GM23338 (cell line): ENCODE data around the gene KIF21A. TPM values are rescaled to one million over a fixed set of nuclear protein-coding genes. Genes with fewer than 3 reads are reported as not detected.

Source experiments
- ATAC-seq: fragments of 200-7000 bp; cut with Tn5 transposase; 3 replicates; pipeline ENCODE4 v1.9.1; 2020
- DNase-seq: peaks from one replicate; pipeline ENCODE4 v3.0.0-alpha.2; 2015; ENCODE audit warnings: low spot score
- H2AFZ ChIP-seq: fragments of 200-600 bp; sonication (generic); 2 replicates; pipeline ENCODE4 v1.8.0; 2016; ENCODE audit warnings: antibody characterized with exemption, mild to moderate bottlenecking, moderate library complexity
- H3F3A ChIP-seq: fragments of 200-600 bp; sonication (generic); replicated peaks from 2 replicates; pipeline ENCODE4 v1.8.0; 2017; ENCODE audit warnings: antibody characterized with exemption, mixed run types, low read depth
- H3K27ac ChIP-seq: fragments of 200-600 bp; sonication (generic); 2 replicates; pipeline ENCODE4 v1.6.1; 2016; ENCODE audit warnings: low read depth
- H3K27me3 ChIP-seq: fragments of 200-600 bp; sonication (generic); 2 replicates; pipeline ENCODE4 v1.8.0; 2016; ENCODE audit warnings: mild to moderate bottlenecking, mixed run types, moderate library complexity; ENCODE audit not compliant: insufficient read depth
- H3K36me3 ChIP-seq: fragments of 200-600 bp; sonication (generic); 2 replicates; pipeline ENCODE4 v1.8.0; 2016; ENCODE audit warnings: mild to moderate bottlenecking; ENCODE audit not compliant: insufficient read depth
- H3K4me1 ChIP-seq: fragments of 200-600 bp; sonication (generic); 2 replicates; pipeline ENCODE4 v1.8.0; 2016; ENCODE audit warnings: mild to moderate bottlenecking, moderate library complexity; ENCODE audit not compliant: insufficient read depth
- H3K4me2 ChIP-seq: fragments of 200-600 bp; sonication (generic); 2 replicates; pipeline ENCODE4 v1.7.1; 2017; ENCODE audit warnings: mixed run types
- H3K4me3 ChIP-seq: fragments of 200-600 bp; sonication (generic); 2 replicates; pipeline ENCODE4 v1.6.1; 2016; ENCODE audit warnings: mixed run types
- H3K79me2 ChIP-seq: fragments of 200-600 bp; sonication (generic); replicated peaks from 2 replicates; pipeline ENCODE4 v1.8.0; 2017; ENCODE audit warnings: mild to moderate bottlenecking; ENCODE audit not compliant: insufficient read depth
- H3K9me2 ChIP-seq: fragments of 200-600 bp; sonication (generic); 2 replicates; pipeline ENCODE4 v1.8.0; 2017; ENCODE audit not compliant: insufficient read depth
- H4K20me1 ChIP-seq: fragments of 200-600 bp; sonication (generic); replicated peaks from 2 replicates; pipeline ENCODE4 v1.8.0; 2017; ENCODE audit warnings: mild to moderate bottlenecking; ENCODE audit not compliant: insufficient read depth
- H3K27ac Mint-ChIP-seq: 2 replicates; pipeline ENCODE4 v1.8.0; 2020; ENCODE audit warnings: inconsistent platforms, mild to moderate bottlenecking, moderate library complexity, mixed read lengths
- H3K27me3 Mint-ChIP-seq: 3 replicates; pipeline ENCODE4 v1.8.0; 2022; ENCODE audit warnings: low read depth, mild to moderate bottlenecking, moderate library complexity, mixed read lengths, inconsistent platforms; ENCODE audit not compliant: insufficient read depth, poor library complexity
- H3K36me3 Mint-ChIP-seq: 3 replicates; pipeline ENCODE4 v1.8.0; 2021; ENCODE audit warnings: low read depth, mild to moderate bottlenecking, inconsistent platforms, moderate library complexity, mixed read lengths
- H3K4me1 Mint-ChIP-seq: 3 replicates; pipeline ENCODE4 v1.8.0; 2020; ENCODE audit warnings: mild to moderate bottlenecking, inconsistent platforms, mixed read lengths
- H3K4me3 Mint-ChIP-seq: 3 replicates; pipeline ENCODE4 v1.8.0; 2021; ENCODE audit warnings: moderate library complexity, mild to moderate bottlenecking, inconsistent platforms, mixed read lengths
- H3K9me3 Mint-ChIP-seq: 3 replicates; pipeline ENCODE4 v1.8.0; 2020; ENCODE audit warnings: moderate library complexity, mild to moderate bottlenecking, inconsistent platforms, mixed read lengths
- CREB1 ChIP-seq: fragments of 250-450 bp; sonication (Bioruptor Pico); IDR thresholded peaks from 2 replicates; pipeline ENCODE4 v1.5.0; 2020; ENCODE audit warnings: low read depth, mild to moderate bottlenecking, moderate library complexity
- EZH2 ChIP-seq: fragments of 200-600 bp; sonication (generic); IDR thresholded peaks from one replicate; pipeline ENCODE4 v1.8.0; 2017; ENCODE audit warnings: antibody characterized with exemption, mild to moderate bottlenecking, low read depth; ENCODE audit not compliant: unreplicated experiment
- EZH2phosphoT487 ChIP-seq: fragments of 200-600 bp; sonication (generic); IDR thresholded peaks from one replicate; pipeline ENCODE4 v1.8.1; 2018; ENCODE audit warnings: antibody characterized with exemption; ENCODE audit not compliant: unreplicated experiment
- NANOG ChIP-seq: IDR thresholded peaks from 2 replicates; pipeline ENCODE4 v1.6.1; 2016; ENCODE audit warnings: antibody characterized with exemption, borderline replicate concordance
- POLR2AphosphoS5 ChIP-seq: IDR thresholded peaks from 2 replicates; pipeline ENCODE4 v1.6.1; 2016; ENCODE audit warnings: antibody characterized with exemption, low read depth
- STAT1 ChIP-seq: IDR thresholded peaks from one replicate; pipeline ENCODE4 v1.6.1; 2016; ENCODE audit warnings: antibody characterized with exemption; ENCODE audit not compliant: unreplicated experiment
- ZNF331 ChIP-seq: fragments of 250-450 bp; sonication (Bioruptor Pico); IDR thresholded peaks from 2 replicates; pipeline ENCODE4 v1.5.0; 2020; ENCODE audit warnings: low read depth, mild to moderate bottlenecking, moderate library complexity
- polyA plus RNA-seq: library from polyadenylated mRNA; unstranded; fragments of >200 nt; fragmentation: Nextera tagmentation; extraction: Ambion mirVana; gene quantifications from 2 replicates; pipeline ENCODE4 v1.2.1, GENCODE V29; 2016
- total RNA-seq: library from RNA; depleted of rRNA; stranded (reverse); fragments of >200 nt; shearing (Covaris generic); gene quantifications from 2 replicates; pipeline ENCODE4 v1.2.3, GENCODE V29; 2014
- TF ChIP-seq, protein P1 (sequence below), 2 experiments: fragments of 200-600 bp in 1 of 2; sonication (generic) in 1 of 2; conservative IDR thresholded peaks; 2 replicates each; pipeline versions ENCODE4 v1.5.1 to v1.6.1; 2016 to 2017; ENCODE audit warnings: antibody characterized with exemption in 2 of 2, low read depth in 2 of 2, mild to moderate bottlenecking in 2 of 2, moderate library complexity in 1 of 2
- TF ChIP-seq, protein P2 (sequence below): fragments of 250-450 bp; sonication (Bioruptor Pico); IDR thresholded peaks from 2 replicates; pipeline ENCODE4 v1.5.0; 2020; ENCODE audit warnings: mild to moderate bottlenecking, moderate library complexity

Gene KIF21A
- total and polyA plus RNA-seq, 2 experiments from 2014 or later: 28.8 to 32.0 TPM

DNA sequence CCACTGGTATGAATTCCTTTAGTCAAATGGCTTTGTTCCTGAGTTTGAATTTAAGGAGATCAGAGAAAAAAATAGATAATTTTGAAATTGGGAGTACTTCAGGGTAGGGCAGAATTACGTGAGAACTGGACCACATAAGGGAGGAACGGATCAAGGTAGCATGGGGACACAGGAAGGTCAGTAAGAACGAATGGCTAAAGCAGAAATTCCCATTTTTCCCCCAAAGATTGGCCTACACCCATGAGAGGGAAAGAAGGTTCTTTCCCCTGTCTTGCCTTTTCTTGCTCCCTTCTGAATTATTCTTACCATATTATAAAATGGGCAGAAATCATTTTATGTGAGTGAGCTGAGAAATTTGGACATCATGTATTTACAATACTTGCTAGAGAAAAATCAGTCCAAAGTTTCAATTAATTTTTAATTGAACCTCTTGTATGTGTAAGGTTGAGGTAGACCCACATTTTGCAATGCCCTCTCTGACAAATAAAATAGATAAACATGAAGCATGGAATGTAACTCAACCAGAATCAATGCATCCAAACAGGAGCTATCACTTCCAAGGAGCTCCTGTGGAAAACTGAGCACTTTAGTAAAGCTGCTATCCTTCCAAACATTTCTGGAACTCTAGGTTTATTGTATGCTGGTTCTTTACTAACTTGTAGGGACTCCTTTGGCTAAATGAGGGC, 93.8 kb downstream of the KIF21A start (continued):
- TF ChIP-seq, protein P1, sequence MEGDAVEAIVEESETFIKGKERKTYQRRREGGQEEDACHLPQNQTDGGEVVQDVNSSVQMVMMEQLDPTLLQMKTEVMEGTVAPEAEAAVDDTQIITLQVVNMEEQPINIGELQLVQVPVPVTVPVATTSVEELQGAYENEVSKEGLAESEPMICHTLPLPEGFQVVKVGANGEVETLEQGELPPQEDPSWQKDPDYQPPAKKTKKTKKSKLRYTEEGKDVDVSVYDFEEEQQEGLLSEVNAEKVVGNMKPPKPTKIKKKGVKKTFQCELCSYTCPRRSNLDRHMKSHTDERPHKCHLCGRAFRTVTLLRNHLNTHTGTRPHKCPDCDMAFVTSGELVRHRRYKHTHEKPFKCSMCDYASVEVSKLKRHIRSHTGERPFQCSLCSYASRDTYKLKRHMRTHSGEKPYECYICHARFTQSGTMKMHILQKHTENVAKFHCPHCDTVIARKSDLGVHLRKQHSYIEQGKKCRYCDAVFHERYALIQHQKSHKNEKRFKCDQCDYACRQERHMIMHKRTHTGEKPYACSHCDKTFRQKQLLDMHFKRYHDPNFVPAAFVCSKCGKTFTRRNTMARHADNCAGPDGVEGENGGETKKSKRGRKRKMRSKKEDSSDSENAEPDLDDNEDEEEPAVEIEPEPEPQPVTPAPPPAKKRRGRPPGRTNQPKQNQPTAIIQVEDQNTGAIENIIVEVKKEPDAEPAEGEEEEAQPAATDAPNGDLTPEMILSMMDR (conservative IDR thresholded peaks at IDR 0.05; ENCODE audit: low read depth in 2 of 2): no peak
- TF ChIP-seq EZH2 (no peak), POLR2AphosphoS5 (no peak)

DNA sequence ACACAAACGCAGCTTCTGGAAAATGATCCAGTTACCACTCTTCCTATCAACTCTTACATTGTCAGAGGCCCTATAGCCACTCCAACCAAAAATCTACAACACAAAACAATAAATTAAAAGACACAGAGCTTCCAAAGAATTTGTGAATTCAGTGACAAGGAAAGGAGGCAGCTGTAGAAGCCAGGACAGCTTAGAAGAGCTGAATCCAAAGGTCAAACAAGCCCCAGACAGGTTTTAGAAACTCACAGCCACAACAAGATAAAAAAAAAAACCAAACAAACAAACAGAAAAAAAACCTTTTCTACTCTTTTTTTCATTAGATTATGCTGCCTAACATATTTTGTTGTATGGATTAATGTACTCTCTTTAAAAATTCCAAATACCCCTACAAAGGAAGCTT, 94.4 kb downstream of the KIF21A start:
- H3K27me3 Mint-ChIP-seq: no peaks in the 10 kb centered on the region
- no peaks in the 10 kb centered on the region for H3F3A ChIP-seq
- ATAC-seq: no peak

More for the DNA sequence above, 94.4 kb downstream of the KIF21A start:
- no peak for TF ChIP-seq STAT1
- TF ChIP-seq, protein P2, sequence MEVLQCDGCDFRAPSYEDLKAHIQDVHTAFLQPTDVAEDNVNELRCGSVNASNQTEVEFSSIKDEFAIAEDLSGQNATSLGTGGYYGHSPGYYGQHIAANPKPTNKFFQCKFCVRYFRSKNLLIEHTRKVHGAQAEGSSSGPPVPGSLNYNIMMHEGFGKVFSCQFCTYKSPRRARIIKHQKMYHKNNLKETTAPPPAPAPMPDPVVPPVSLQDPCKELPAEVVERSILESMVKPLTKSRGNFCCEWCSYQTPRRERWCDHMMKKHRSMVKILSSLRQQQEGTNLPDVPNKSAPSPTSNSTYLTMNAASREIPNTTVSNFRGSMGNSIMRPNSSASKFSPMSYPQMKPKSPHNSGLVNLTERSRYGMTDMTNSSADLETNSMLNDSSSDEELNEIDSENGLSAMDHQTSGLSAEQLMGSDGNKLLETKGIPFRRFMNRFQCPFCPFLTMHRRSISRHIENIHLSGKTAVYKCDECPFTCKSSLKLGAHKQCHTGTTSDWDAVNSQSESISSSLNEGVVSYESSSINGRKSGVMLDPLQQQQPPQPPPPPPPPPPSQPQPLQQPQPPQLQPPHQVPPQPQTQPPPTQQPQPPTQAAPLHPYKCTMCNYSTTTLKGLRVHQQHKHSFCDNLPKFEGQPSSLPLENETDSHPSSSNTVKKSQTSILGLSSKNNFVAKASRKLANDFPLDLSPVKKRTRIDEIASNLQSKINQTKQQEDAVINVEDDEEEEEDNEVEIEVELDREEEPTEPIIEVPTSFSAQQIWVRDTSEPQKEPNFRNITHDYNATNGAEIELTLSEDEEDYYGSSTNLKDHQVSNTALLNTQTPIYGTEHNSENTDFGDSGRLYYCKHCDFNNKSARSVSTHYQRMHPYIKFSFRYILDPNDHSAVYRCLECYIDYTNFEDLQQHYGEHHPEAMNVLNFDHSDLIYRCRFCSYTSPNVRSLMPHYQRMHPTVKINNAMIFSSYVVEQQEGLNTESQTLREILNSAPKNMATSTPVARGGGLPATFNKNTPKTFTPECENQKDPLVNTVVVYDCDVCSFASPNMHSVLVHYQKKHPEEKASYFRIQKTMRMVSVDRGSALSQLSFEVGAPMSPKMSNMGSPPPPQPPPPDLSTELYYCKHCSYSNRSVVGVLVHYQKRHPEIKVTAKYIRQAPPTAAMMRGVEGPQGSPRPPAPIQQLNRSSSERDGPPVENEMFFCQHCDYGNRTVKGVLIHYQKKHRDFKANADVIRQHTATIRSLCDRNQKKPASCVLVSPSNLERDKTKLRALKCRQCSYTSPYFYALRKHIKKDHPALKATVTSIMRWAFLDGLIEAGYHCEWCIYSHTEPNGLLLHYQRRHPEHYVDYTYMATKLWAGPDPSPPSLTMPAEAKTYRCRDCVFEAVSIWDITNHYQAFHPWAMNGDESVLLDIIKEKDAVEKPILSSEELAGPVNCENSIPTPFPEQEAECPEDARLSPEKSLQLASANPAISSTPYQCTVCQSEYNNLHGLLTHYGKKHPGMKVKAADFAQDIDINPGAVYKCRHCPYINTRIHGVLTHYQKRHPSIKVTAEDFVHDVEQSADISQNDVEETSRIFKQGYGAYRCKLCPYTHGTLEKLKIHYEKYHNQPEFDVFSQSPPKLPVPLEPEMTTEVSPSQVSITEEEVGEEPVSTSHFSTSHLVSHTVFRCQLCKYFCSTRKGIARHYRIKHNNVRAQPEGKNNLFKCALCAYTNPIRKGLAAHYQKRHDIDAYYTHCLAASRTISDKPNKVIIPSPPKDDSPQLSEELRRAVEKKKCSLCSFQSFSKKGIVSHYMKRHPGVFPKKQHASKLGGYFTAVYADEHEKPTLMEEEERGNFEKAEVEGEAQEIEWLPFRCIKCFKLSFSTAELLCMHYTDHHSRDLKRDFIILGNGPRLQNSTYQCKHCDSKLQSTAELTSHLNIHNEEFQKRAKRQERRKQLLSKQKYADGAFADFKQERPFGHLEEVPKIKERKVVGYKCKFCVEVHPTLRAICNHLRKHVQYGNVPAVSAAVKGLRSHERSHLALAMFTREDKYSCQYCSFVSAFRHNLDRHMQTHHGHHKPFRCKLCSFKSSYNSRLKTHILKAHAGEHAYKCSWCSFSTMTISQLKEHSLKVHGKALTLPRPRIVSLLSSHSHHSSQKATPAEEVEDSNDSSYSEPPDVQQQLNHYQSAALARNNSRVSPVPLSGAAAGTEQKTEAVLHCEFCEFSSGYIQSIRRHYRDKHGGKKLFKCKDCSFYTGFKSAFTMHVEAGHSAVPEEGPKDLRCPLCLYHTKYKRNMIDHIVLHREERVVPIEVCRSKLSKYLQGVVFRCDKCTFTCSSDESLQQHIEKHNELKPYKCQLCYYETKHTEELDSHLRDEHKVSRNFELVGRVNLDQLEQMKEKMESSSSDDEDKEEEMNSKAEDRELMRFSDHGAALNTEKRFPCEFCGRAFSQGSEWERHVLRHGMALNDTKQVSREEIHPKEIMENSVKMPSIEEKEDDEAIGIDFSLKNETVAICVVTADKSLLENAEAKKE (CRISPR knock-in tag): no peak
- TF ChIP-seq CREB1 (CRISPR knock-in tag): no peak
- TF ChIP-seq NANOG: no peak
- no peak for TF ChIP-seq ZNF331 (CRISPR knock-in tag)
- TF ChIP-seq EZH2phosphoT487: no peak
- H4K20me1 ChIP-seq: no peaks in the 10 kb centered on the region
- no peak overlapping the region for H3K27ac ChIP-seq
- Mint-ChIP-seq H3K4me3 (no peak overlapping the region), H3K36me3 (no peaks in the 10 kb centered on the region), H3K27ac (peak overlapping the region; percentile 56), H3K9me3 (no peaks in the 10 kb centered on the region), H3K4me1 (peaks cover 20% of the 10 kb centered on the region)
- H3K36me3 ChIP-seq: no peaks in the 10 kb centered on the region
- H2AFZ ChIP-seq: no peak overlapping the region
- no peaks in the 10 kb centered on the region for H3K27me3 ChIP-seq
- DNase-seq: no peak
- H3K9me2 ChIP-seq: no peaks in the 10 kb centered on the region
- 0 out of 2 replicates have a peak, but pooled peaks cover 7% of the 10 kb centered on the region for H3K4me1 ChIP-seq
- H3K79me2 ChIP-seq: no peaks in the 10 kb centered on the region
- H3K4me3 ChIP-seq: no peak overlapping the region
- no peak overlapping the region for H3K4me2 ChIP-seq
